Fibroblast of mammary gland (primary cell): ENCODE measurements around the gene TNFRSF1B.

Source experiments
- DNase-seq: peaks from one replicate; pipeline ENCODE4 v3.0.0-alpha.2; 2010; ENCODE audit warnings: low read depth
- H3K4me3 ChIP-seq: 2 replicates; pipeline ENCODE4 v1.5.1; 2011; ENCODE audit warnings: low read depth, mild to moderate bottlenecking, low read length, moderate library complexity; ENCODE audit not compliant: control insufficient read depth
- TF ChIP-seq, protein P1 (sequence below): conservative IDR thresholded peaks from 2 replicates; pipeline ENCODE4 v1.5.1; 2011; ENCODE audit warnings: low read depth, low read length, inconsistent platforms; ENCODE audit not compliant: control insufficient read depth, insufficient read depth

TNFRSF1B gene

GRCh38 chr1:12202190-12202497, 35.4 kb downstream of the TNFRSF1B start:
- DNase-seq: no peak
- no peak overlapping the region for H3K4me3 ChIP-seq
- TF ChIP-seq, protein P1, sequence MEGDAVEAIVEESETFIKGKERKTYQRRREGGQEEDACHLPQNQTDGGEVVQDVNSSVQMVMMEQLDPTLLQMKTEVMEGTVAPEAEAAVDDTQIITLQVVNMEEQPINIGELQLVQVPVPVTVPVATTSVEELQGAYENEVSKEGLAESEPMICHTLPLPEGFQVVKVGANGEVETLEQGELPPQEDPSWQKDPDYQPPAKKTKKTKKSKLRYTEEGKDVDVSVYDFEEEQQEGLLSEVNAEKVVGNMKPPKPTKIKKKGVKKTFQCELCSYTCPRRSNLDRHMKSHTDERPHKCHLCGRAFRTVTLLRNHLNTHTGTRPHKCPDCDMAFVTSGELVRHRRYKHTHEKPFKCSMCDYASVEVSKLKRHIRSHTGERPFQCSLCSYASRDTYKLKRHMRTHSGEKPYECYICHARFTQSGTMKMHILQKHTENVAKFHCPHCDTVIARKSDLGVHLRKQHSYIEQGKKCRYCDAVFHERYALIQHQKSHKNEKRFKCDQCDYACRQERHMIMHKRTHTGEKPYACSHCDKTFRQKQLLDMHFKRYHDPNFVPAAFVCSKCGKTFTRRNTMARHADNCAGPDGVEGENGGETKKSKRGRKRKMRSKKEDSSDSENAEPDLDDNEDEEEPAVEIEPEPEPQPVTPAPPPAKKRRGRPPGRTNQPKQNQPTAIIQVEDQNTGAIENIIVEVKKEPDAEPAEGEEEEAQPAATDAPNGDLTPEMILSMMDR: no peak

DNA sequence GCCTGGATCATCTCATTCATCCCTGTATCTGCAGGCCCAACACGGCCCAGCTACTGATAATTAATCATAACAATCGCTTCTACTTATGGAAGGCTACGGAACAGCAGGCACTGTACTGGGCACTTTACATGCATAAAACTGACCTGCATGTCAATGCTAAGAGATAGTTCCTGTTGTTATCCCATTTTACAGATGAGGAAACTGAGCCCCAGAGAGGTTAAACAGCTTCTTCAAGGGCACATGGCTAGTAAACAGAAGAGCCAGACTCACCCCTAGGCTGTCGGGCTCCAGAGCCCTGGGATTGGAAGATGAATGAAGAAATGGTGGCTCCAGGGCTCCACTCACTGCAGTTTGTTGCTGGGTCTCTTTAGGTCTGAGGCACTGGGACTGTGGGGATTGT, 35.8 kb downstream of the TNFRSF1B start:
- no peak for DNase-seq
- TF ChIP-seq, protein P1: no peak
- H3K4me3 ChIP-seq: no peak overlapping the region

DNA sequence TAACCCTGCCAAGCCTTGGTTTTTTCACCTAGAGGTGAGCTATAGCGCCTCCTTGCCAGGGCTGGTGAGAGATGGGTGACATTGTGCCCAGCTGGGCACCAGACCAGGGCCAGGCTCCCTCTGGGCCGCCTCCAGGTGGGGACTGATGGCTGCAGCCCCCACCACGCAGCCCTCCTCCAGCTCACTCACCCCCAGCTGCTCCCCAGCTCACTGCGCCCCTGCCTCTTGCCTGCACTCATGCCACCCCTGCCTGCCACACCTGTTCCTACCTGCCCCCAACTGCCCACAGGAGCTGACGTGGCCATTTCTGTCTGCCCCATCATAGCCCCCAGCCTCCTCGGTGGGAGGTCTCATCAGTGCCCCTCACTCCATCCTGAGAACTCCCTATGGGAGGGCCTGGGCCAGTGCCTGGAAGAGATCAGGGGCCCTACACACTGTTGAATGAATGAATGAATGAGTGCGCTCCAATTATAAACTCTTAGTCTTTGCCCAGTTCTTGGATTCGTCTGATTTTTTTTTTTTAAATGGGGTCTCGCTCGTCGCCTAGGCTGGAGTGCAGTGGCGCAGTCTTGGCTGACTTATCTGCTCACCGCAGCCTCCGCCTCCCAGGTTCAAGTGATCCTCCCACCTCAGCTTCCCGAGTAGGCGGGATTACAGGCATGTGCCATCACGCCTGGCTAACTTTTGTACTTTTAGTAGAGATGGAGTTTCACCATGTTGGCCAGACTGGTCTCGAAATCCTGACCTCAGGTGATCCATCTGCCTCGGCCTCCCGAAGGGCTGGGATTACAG, 36.6 kb downstream of the TNFRSF1B start:
- H3K4me3 ChIP-seq: no peak overlapping the region
- TF ChIP-seq, protein P1: no peak
- no peak for DNase-seq

- no peak overlapping the region for H3K4me3 ChIP-seq
- no peak for DNase-seq
These were observed 37.3 kb downstream of the TNFRSF1B start for GRCh38 chr1:12204140-12204539.

DNA sequence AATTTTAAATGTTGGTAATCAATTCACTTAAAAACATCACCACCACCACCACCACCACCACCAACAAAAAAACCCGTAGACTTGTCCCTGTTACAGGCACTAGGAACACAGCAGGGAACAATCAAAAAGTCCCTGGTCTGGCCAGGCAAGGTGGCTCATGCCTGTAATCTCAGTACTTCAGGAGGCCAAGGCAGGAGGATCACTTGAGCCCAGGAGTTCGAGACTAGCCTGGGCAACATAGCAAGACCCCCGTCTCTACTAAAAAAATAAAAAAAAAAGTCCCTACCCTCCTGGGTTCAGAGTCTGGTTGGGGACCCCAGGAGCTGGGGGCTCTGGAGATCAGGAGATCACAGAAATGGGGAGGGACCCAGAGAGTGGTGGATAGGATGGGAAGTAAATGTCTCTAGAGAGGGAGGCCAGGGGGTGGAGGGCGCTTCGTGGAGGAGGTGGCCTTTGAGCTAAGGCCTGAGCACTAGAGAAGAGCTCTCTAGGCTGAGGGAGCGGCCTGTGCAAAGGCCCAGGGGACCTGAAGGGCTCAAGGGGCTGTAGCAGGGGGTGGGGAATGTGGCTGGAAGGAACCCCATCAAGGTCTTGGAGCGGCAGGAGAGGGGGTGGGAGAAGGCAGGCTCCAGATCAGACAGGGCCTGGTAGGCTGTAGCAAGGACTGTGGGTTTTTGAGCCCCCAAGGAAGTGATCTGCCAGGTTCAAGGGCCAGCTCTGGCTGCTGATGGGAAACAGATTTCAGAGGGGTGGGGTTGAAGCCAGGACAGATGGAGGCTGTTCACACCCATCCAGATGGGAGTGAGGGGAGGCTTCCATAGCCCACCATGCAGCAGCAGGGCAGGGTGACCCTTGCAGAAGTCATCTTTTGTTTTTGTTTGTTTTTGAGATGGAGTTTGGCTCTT, 38.2 kb downstream of the TNFRSF1B start:
- TF ChIP-seq, protein P1: no peak
- no peak for DNase-seq
- H3K4me3 ChIP-seq: no peak overlapping the region

More at GRCh38 chr1:12204140-12204539, 37.3 kb downstream of the TNFRSF1B start:
- TF ChIP-seq, protein P1: no peak

GRCh38 chr1:12206238-12206637, 39.4 kb downstream of the TNFRSF1B start:
- DNase-seq: no peak
- TF ChIP-seq, protein P1: no peak
- no peak overlapping the region for H3K4me3 ChIP-seq
